DOHH2 (cell line): ENCODE data around the gene SLC27A2.
A peak's percentile ranks its signal among the peaks of the same experiment; 100 is the strongest.

Experiments
- H3F3A ChIP-seq: fragments of 200-600 bp; sonication (generic), shearing (Covaris generic); 2 replicates; pipeline ENCODE4 v1.6.0; 2016; ENCODE audit warnings: antibody characterized with exemption, mild to moderate bottlenecking; ENCODE audit not compliant: control insufficient read depth, insufficient read depth
- H3K27ac ChIP-seq: fragments of 200-600 bp; sonication (generic); 2 replicates; pipeline ENCODE4 v1.5.1; 2014; ENCODE audit warnings: low read depth, mild to moderate bottlenecking, low read length, moderate library complexity
- H3K27me3 ChIP-seq: fragments of 200-600 bp; sonication (generic); 2 replicates; pipeline ENCODE4 v1.6.1; 2014; ENCODE audit warnings: mild to moderate bottlenecking, low read length, mixed read lengths; ENCODE audit not compliant: control insufficient read depth
- H3K36me3 ChIP-seq: fragments of 200-600 bp; sonication (generic); 2 replicates; pipeline ENCODE4 v1.6.1; 2014; ENCODE audit warnings: mild to moderate bottlenecking, low read length, moderate library complexity, mixed read lengths; ENCODE audit not compliant: control insufficient read depth
- H3K4me1 ChIP-seq: fragments of 200-600 bp; sonication (generic); 2 replicates; pipeline ENCODE4 v1.6.1; 2014; ENCODE audit warnings: mild to moderate bottlenecking, low read length, mixed read lengths; ENCODE audit not compliant: control insufficient read depth
- H3K4me2 ChIP-seq: fragments of 200-600 bp; sonication (generic); 2 replicates; pipeline ENCODE4 v1.6.0; 2014; ENCODE audit warnings: mild to moderate bottlenecking, low read length, moderate library complexity
- H3K4me3 ChIP-seq: fragments of 200-600 bp; sonication (generic); 2 replicates; pipeline ENCODE4 v1.5.1; 2014; ENCODE audit warnings: mild to moderate bottlenecking, low read length, mixed read lengths
- H3K79me2 ChIP-seq: fragments of 200-600 bp; sonication (generic); 2 replicates; pipeline ENCODE4 v1.6.1; 2014; ENCODE audit warnings: mild to moderate bottlenecking, low read length, mixed read lengths; ENCODE audit not compliant: control insufficient read depth
- H3K9me2 ChIP-seq: fragments of 200-600 bp; sonication (generic); replicated peaks from 2 replicates; pipeline ENCODE4 v1.6.1; 2014; ENCODE audit warnings: mild to moderate bottlenecking, low read length, mixed read lengths; ENCODE audit not compliant: control insufficient read depth
- H3K9me3 ChIP-seq: fragments of 200-600 bp; sonication (generic); 2 replicates; pipeline ENCODE4 v1.6.1; 2014; ENCODE audit warnings: antibody characterized with exemption, low read length, mixed read lengths; ENCODE audit not compliant: control insufficient read depth, insufficient read depth
- H4K20me1 ChIP-seq: fragments of 200-600 bp; sonication (generic); 2 replicates; pipeline ENCODE4 v1.6.0; 2014; ENCODE audit warnings: low read depth, mild to moderate bottlenecking, antibody characterized with exemption, low read length, moderate library complexity; ENCODE audit not compliant: control insufficient read depth, insufficient read depth
- EZH2phosphoT487 ChIP-seq: fragments of 200-600 bp; sonication (generic); IDR thresholded peaks from 2 replicates; pipeline ENCODE4 v1.6.1; 2017; ENCODE audit warnings: borderline replicate concordance, mild to moderate bottlenecking, antibody characterized with exemption, low read length, moderate library complexity, mixed read lengths
- TF ChIP-seq, protein P1 (sequence below): fragments of 200-600 bp; sonication (generic); IDR thresholded peaks from one replicate; pipeline ENCODE4 v1.5.1; 2014; ENCODE audit warnings: antibody characterized with exemption, mild to moderate bottlenecking, low read depth, low read length; ENCODE audit not compliant: poor library complexity, severe bottlenecking

SLC27A2 gene

DNA sequence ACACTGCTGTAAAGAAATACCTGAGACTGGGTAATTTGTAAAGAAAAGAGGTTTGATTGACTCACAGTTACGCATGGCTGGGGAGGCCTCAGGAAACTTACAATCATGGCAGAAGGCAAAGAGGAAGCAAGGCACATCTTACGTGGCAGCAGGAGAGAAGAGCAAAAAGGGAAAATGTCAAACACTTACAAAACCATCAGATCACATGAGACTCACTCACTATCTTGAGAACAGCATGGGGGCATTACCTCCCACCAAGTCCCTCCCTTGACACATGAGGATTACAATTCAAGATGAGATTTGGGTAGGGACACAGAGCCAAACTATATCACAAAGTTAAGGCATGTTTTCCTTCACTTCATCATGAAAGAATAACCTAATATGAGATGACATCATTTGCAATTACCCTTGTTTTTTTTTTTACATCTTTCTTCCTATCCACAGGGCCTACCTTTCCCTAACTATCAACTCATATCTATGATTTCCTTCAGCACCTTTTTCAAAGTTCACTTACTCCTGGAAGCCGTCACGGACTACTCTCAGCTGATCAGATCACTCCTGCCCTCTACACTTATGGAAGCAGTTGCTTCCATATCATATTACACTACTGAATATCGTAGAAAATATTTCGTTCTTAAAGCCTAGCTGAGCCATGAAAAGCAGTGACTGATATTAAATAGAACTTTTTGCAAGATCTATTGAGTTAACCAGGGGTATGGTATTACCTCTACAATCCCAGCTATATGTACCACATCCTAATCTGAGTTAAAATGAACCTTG, 37.5 kb upstream of the SLC27A2 start:
- H3K4me2 ChIP-seq = no peak overlapping the region
- H3K9me3 ChIP-seq = no peaks in the 10 kb centered on the region
- no peaks in the 10 kb centered on the region for H4K20me1 ChIP-seq
- no peak overlapping the region for H3K27ac ChIP-seq
- H3K79me2 ChIP-seq = no peaks in the 10 kb centered on the region
- no peaks in the 10 kb centered on the region for H3F3A ChIP-seq
- no peak overlapping the region for H3K4me3 ChIP-seq
- H3K27me3 ChIP-seq = no peaks in the 10 kb centered on the region
- no peak for TF ChIP-seq EZH2phosphoT487
- TF ChIP-seq, protein P1, sequence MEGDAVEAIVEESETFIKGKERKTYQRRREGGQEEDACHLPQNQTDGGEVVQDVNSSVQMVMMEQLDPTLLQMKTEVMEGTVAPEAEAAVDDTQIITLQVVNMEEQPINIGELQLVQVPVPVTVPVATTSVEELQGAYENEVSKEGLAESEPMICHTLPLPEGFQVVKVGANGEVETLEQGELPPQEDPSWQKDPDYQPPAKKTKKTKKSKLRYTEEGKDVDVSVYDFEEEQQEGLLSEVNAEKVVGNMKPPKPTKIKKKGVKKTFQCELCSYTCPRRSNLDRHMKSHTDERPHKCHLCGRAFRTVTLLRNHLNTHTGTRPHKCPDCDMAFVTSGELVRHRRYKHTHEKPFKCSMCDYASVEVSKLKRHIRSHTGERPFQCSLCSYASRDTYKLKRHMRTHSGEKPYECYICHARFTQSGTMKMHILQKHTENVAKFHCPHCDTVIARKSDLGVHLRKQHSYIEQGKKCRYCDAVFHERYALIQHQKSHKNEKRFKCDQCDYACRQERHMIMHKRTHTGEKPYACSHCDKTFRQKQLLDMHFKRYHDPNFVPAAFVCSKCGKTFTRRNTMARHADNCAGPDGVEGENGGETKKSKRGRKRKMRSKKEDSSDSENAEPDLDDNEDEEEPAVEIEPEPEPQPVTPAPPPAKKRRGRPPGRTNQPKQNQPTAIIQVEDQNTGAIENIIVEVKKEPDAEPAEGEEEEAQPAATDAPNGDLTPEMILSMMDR = no peak
- no peaks in the 10 kb centered on the region for H3K9me2 ChIP-seq
- H3K4me1 ChIP-seq = no peaks in the 10 kb centered on the region
- no peaks in the 10 kb centered on the region for H3K36me3 ChIP-seq

DNA sequence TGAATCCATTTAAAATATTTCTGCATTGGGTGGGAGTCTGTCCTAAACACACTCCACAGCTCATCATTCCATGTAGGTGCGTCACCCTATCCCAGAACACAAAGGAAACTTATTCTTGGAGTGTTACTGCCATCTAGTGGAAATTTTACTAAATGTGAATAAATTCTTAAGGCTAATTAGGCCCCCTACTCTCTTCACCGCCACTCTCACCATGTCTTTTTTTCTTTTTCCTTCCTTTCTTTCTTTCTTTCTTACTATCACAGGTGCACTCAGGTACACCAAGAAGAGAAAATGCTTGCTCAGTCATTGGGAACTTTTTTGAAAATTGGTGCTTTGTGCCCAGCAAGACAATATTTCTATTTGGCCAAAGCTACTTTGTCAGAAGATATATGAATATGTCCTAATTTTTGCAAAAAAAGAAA, 36.5 kb upstream of the SLC27A2 start:
- no peaks in the 10 kb centered on the region for H3K4me1 ChIP-seq
- H3K4me3 ChIP-seq = no peak overlapping the region
- no peak overlapping the region for H3K27ac ChIP-seq
- no peaks in the 10 kb centered on the region for H3K79me2 ChIP-seq
- TF ChIP-seq EZH2phosphoT487 = no peak
- TF ChIP-seq, protein P1 = peak; percentile 58
- no peaks in the 10 kb centered on the region for H3K27me3 ChIP-seq
- no peaks in the 10 kb centered on the region for H3K36me3 ChIP-seq
- H4K20me1 ChIP-seq = no peaks in the 10 kb centered on the region
- no peaks in the 10 kb centered on the region for H3K9me2 ChIP-seq
- no peaks in the 10 kb centered on the region for H3K9me3 ChIP-seq
- H3F3A ChIP-seq = no peaks in the 10 kb centered on the region
- no peak overlapping the region for H3K4me2 ChIP-seq

DNA sequence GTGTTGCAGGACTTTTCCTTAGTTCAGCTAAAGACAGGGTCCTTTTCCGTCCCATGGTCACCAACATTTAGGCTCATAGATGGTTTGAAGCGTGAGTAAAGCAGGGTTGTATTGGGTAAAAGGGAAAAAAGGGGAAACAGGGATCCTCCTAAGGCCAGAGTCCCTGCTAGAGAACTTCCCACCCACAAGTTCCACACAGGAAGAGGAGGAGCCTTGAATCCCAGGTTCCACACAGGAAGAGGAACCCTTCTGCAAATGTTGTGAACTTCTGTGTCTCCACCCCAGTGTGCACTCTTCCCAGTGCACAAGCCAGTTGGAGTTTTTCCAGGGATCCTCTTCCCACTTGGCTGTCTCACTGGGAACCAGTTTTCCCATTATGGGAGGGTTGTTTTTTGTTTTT, 35.4 kb upstream of the SLC27A2 start:
- Histone ChIP-seq H3K27ac (no peak overlapping the region), H3K4me2 (no peak overlapping the region)

More for the DNA sequence above, 35.4 kb upstream of the SLC27A2 start:
- Histone ChIP-seq H3K79me2 (no peaks in the 10 kb centered on the region), H3K4me3 (no peak overlapping the region), H3K4me1 (no peaks in the 10 kb centered on the region), H3K36me3 (no peaks in the 10 kb centered on the region), H3F3A (no peaks in the 10 kb centered on the region), H3K9me3 (no peaks in the 10 kb centered on the region), H4K20me1 (no peaks in the 10 kb centered on the region), H3K27me3 (no peaks in the 10 kb centered on the region), H3K9me2 (no peaks in the 10 kb centered on the region)
- TF ChIP-seq, protein P1 = no peak
- TF ChIP-seq EZH2phosphoT487 = no peak
